ENCODE data around the gene SFXN3.

SFXN3 gene

DNA sequence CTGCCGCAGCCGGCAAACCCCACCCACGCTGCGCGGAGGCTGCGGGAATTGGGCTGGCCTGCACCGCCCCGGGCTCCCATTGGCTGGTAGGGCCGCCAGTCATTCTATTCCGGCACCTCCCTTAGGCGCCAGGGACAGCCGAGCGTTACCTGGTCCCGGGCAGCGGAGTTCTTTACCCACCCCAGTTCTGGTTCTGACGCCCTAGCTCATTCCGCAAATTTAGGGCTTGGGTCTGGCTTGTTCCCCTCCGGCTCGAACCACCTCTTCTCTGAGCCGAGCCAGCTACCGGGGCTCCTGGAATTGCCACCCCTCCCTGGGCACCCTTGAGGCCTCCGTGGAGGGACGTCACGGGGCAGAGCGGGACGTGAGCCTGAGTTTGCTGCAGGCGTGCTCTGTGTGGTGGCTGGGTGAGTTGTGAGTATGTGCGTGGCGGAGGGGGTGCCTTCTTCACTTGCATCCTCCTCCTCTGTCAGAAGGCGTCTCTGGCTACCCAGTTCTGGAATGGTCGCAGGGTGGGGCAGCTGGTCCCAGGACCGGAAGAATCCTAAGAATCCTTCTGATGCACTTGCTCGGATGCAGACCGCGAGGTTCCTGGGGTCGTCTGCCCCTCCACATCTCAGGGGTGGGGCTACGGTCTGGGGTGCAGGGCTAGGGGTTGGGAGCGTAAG is at the start of gene SFXN3, which contains the start of gene PDZD7:
SFXN3 (plus strand) TSS at position 107 of the 668 bp plus-strand sequence. CDS start 3,461 bp downstream, outside the sequence.
PDZD7 (minus strand) TSS at position 2 of the 668 bp plus-strand sequence. CDS start 910 bp downstream, outside the sequence.
- DNase-seq (ENCODE audit: low spot score): peak; percentile 93

DNA sequence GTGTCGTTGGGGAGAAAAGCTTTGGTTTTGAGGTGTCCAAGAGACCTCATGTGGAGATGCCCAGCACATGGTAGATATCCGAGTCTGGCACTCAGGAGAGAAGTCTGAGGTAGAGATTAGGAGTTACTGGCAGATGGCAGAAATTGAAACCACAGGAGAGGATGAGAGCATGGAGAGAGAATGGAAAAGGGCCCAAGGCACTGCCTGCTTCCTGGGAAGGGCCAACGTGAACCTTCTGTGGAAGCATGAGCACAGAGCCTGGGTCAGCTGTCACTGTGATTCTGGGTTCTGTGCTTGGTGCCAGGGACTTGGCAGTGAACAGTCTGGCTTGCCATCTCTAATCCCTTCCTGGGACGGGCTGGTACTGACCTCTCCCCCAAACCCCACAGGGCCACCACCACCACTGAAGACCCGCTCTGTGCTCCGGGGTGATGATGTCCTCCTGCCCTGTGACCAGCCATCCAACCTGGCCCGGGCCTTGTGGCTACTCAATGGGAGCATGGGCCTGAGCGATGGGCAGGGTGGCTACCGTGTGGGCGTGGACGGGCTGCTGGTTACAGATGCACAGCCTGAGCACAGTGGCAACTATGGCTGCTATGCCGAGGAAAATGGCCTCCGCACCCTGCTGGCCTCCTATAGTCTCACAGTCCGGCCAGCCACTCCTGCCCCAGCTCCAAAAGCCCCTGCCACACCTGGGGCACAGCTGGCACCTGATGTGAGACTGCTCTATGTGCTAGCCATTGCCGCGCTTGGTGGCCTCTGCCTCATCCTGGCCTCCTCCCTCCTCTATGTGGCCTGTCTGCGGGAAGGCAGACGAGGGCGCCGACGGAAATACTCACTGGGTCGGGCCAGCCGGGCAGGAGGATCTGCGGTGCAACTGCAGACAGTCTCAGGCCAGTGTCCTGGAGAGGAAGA is 47.9 kb upstream of the SFXN3 start:
- DNase-seq (ENCODE audit: low spot score): no peak

DNA sequence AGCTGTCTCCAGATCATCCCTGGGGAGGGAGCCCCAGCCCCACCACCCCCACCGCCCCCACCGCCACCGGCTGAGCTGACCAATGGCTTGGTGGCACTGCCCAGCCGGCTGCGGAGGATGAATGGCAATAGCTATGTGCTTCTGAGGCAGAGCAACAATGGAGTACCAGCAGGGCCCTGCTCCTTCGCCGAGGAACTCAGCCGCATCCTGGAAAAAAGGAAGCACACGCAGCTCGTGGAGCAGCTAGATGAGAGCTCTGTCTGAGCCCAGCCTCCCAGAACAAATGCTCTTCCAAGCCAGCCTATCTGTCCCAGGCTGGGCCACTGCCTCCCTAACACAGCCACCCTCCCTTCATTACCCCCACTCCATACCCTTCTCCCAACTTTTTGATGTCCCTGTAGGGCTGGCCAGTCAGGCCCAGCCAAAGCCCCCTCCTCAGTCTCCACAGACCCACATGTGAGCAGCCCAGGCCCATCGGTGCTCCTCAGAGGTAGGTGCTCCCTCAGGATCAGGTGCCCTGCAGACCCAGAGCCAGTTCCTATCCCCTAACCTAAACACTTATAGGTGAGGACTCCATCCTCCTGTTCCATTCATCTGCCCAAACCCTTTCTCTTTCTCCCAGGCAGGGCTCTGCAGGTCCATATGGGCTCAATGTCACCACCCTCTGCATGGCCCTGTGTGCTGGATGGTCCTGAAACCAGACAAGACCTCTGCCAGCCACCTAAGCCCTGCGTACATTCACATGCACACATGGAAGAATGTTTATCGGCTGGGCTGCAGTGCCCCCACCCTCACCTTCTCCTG is 47.0 kb upstream of the SFXN3 start:
- DNase-seq (ENCODE audit: low spot score): no peak

DNA sequence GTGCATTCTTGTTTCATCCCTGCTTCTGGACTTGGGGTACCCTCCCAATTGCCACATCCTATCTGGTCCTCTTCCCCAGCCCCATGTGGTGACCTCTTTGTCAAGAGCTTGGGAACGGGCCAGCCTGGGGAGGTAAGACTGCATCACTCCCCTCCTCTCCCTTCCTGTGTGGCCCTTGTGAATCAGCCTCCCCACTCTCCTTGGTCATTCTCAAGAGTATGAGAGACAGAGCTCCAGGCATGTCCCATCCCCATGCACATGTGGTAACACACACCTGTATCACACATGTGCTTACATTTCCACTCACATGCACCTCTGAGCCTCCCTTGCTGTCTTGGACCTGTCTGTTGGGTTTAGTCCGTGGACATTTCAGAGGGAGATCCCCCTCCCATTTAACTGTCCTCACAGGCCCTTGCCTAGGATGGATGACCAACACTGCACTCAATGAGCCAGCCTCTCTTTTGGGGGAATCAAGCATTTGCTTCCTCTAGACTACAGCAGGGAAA is 46.3 kb upstream of the SFXN3 start:
- no peak for DNase-seq (ENCODE audit: low spot score)

- no peak for DNase-seq (ENCODE audit: low spot score)
Observed at GRCh38 chr10:100985336-100985735, 45.7 kb upstream of the SFXN3 start.

GRCh38 chr10:100986623-100986951 is 44.4 kb upstream of the SFXN3 start:
- DNase-seq (ENCODE audit: low spot score): no peak

- DNase-seq (ENCODE audit: low spot score): peak; percentile 87
Observed at GRCh38 chr10:100986952-100987684, 43.9 kb upstream of the SFXN3 start, which contains the start of the genes MRPL43 and TWNK. Gene MRPL43 (minus strand): TSS chr10:100987497. CDS start chr10:100987443, 54 bp downstream. Gene TWNK (plus strand): TSS chr10:100987543. CDS start chr10:100988211, 668 bp downstream.

DNA sequence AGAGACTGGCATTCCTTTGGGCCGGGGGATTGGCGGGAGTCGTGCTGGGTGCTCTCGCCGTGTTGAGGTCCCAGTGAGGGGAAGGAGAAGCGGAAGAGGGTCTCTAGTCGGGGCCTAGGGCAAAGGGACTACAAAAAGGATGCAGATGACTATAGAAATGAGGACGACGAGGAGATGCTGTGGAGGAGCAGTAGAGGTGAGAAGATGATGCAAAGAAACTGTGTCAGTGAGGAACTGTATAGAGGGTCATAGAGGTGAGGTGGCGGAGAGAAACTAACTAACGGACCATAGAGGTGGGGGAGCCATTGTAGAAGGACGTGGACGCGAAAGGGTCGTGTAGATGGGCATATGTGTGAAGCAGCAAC is 43.4 kb upstream of the SFXN3 start:
- DNase-seq (ENCODE audit: low spot score): peak; percentile 22

- peak; percentile 13 for DNase-seq (ENCODE audit: low spot score)
Observed at GRCh38 chr10:100988166-100988565, 42.9 kb upstream of the SFXN3 start.

DNA sequence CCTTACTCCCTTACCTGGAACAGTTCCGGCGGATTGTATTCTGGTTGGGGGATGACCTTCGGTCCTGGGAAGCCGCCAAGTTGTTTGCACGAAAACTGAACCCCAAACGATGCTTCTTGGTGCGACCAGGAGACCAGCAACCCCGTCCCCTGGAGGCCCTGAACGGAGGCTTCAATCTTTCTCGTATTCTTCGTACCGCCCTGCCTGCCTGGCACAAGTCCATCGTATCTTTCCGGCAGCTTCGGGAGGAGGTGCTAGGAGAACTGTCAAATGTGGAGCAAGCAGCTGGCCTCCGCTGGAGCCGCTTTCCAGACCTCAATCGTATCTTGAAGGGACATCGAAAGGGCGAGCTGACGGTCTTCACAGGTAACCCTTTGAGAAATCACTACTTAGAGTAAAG is 41.9 kb upstream of the SFXN3 start:
- DNase-seq (ENCODE audit: low spot score): no peak

DNA sequence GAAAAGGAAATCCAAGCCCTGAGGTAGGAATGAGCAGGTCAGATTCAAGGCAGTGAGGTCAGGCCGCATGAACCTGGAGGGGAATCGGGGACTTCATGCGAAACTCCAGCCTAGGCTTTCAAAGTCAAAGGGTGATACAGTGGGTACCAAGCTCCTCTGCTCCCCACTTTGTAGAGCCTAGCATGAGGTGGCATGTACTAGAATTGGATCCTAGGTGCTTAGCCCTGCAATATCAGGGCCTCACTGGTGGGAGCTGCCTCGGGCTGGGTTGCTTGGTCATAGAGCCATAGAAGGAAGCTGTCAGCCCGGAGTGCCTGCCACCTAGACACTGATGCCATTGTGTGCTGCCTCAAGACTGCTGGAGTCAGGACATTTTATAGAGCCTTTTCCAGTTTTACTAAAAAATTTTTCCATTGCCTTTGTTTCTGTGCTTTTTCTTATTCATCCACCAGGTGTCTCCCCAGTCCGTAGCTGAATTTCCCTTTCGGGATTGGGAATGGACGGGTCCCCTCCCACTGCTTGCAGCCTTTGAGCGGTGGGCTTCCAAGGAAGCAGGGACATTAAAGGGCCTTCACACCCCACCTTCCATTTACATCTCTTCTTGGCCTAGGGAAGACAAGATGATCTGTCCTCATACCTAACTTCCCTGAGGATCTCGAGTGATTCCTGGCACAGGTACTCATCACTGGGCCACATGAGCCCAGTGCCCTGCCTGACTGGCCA is 36.9 kb upstream of the SFXN3 start:
- peak; percentile 61 for DNase-seq (ENCODE audit: low spot score)

GRCh38 chr10:100995181-100995580 is 35.9 kb upstream of the SFXN3 start:
- DNase-seq (ENCODE audit: low spot score): no peak

GRCh38 chr10:100996678-100997359 is 34.2 kb upstream of the SFXN3 start:
- DNase-seq (ENCODE audit: low spot score): no peak

DNA sequence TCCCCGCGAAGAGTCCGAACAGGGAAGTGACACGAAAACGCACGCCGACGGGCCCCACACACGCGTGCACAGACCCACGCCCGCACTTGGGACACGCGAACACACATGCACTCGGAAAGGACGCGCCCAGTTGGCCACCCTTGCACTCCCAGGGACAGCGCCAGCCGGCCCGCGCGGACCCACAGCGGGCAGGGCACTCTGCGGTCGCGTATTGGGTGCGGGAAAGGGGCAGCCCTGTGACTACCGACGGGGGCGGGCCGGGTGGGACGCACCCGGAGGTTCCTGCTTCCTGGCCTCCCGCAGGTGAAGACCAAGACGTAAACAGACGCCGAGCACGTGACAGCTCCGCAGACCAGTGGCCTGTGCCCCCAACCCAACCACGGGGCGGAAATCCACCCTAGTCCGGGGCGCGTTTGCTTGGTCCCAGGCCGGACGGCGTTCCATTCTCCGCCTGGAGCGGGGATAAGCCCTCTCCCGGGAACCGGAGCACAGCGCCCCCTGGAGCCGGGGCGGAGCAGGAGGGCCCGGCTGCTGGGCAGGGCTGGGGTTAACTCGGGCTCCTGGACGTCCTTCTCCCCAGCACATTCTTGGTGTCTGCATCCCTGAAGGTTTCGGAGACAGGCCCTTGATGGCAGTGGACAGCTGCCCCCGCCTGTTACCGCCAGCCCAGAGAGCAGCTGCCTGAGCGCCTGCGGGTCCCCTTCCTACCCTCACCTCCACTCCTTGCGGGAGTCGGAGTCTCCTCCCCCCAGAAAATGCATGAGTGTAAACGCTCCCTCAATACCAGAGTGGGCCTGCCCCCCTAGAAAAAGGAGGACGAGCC is 33.5 kb upstream of the SFXN3 start:
- DNase-seq (ENCODE audit: low spot score): peak; percentile 85

- peak; percentile 80 for DNase-seq (ENCODE audit: low spot score)
Observed at GRCh38 chr10:100998183-100998990, 32.6 kb upstream of the SFXN3 start.

GRCh38 chr10:100998991-100999741 is 31.9 kb upstream of the SFXN3 start:
- DNase-seq (ENCODE audit: low spot score): peak; percentile 73

GRCh38 chr10:100999742-101000126 is 31.3 kb upstream of the SFXN3 start, which contains the start of gene LZTS2:
Gene LZTS2 (plus strand): TSS chr10:100999808. CDS start chr10:101002539, 2,731 bp downstream.
- no peak for DNase-seq (ENCODE audit: low spot score)
